B cell (primary cell): ENCODE measurements around the gene CFAP61.

Experiments used
- EZH2 ChIP-seq: IDR thresholded peaks from 2 replicates; pipeline ENCODE4 v1.6.1; 2012; ENCODE audit warnings: borderline replicate concordance, low read depth, mild to moderate bottlenecking, moderate library complexity, low read length; ENCODE audit not compliant: insufficient read depth, poor library complexity, severe bottlenecking
- TF ChIP-seq, protein P1 (sequence below): fragments of 200-600 bp; IDR thresholded peaks from one replicate; pipeline ENCODE4 v1.8.0; 2022; ENCODE audit warnings: antibody characterized with exemption, mild to moderate bottlenecking

- TF ChIP-seq, protein P1, sequence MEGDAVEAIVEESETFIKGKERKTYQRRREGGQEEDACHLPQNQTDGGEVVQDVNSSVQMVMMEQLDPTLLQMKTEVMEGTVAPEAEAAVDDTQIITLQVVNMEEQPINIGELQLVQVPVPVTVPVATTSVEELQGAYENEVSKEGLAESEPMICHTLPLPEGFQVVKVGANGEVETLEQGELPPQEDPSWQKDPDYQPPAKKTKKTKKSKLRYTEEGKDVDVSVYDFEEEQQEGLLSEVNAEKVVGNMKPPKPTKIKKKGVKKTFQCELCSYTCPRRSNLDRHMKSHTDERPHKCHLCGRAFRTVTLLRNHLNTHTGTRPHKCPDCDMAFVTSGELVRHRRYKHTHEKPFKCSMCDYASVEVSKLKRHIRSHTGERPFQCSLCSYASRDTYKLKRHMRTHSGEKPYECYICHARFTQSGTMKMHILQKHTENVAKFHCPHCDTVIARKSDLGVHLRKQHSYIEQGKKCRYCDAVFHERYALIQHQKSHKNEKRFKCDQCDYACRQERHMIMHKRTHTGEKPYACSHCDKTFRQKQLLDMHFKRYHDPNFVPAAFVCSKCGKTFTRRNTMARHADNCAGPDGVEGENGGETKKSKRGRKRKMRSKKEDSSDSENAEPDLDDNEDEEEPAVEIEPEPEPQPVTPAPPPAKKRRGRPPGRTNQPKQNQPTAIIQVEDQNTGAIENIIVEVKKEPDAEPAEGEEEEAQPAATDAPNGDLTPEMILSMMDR, result no peak
- TF ChIP-seq EZH2, result no peak
These were observed 180.7 kb downstream of the CFAP61 start for GRCh38 chr20:20233041-20233514.
